Liver (tissue), 9 donors: ENCODE results near the gene KIRREL3. TPM values are rescaled to one million over a fixed set of nuclear protein-coding genes. Genes with fewer than 3 reads are reported as not detected.

Experiments used
- DNase-seq: peaks from one replicate; pipeline ENCODE4 v3.0.0-alpha.2; 2017; ENCODE audit warnings: low spot score
- H3K27ac ChIP-seq, 2 donors: one replicate each; pipeline ENCODE4 v1.7.0; 2013; ENCODE audit warnings: inconsistent platforms in 2 of 2, low read length in 2 of 2, control low read depth in 1 of 2, low read depth in 1 of 2, mild to moderate bottlenecking in 1 of 2
- H3K27me3 ChIP-seq, 4 donors: one replicate each; pipeline versions ENCODE4 v1.6.1 to v1.7.0; 2013; ENCODE audit warnings: low read length in 3 of 4, inconsistent platforms in 1 of 4, mild to moderate bottlenecking in 1 of 4, moderate library complexity in 1 of 4; ENCODE audit not compliant: control insufficient read depth in 4 of 4, insufficient read depth in 4 of 4
- H3K36me3 ChIP-seq, 4 donors: one replicate each; pipeline versions ENCODE4 v1.6.1 to v1.7.0; 2013; ENCODE audit warnings: low read length in 3 of 4, mild to moderate bottlenecking in 3 of 4, low read depth in 1 of 4, moderate library complexity in 1 of 4; ENCODE audit not compliant: control insufficient read depth in 4 of 4, insufficient read depth in 3 of 4
- H3K4me1 ChIP-seq, 4 donors: one replicate each; pipeline versions ENCODE4 v1.6.1 to v1.7.0; 2013; ENCODE audit warnings: low read length in 3 of 4, mild to moderate bottlenecking in 3 of 4, moderate library complexity in 1 of 4; ENCODE audit not compliant: control insufficient read depth in 4 of 4, insufficient read depth in 4 of 4
- H3K4me3 ChIP-seq, 3 donors: one replicate each; pipeline versions ENCODE4 v1.6.1 to v1.7.0; 2013; ENCODE audit warnings: low read length in 3 of 3, control low read depth in 1 of 3, low read depth in 1 of 3, mild to moderate bottlenecking in 1 of 3
- H3K9ac ChIP-seq, 2 donors: one replicate each; pipeline ENCODE4 v1.7.0; 2013; ENCODE audit warnings: low read length in 2 of 2, mild to moderate bottlenecking in 2 of 2, moderate library complexity in 2 of 2, control low read depth in 1 of 2, low read depth in 1 of 2
- H3K9me3 ChIP-seq, 4 donors: one replicate each; pipeline versions ENCODE4 v1.6.1 to v1.7.0; 2013; ENCODE audit warnings: low read length in 3 of 4; ENCODE audit not compliant: control insufficient read depth in 4 of 4
- ATF3 ChIP-seq: IDR thresholded peaks from 2 replicates; pipeline ENCODE4 v1.6.1; 2016; ENCODE audit warnings: antibody characterized with exemption
- FOXA1 ChIP-seq: IDR thresholded peaks from 2 replicates; pipeline ENCODE4 v1.6.1; 2016; ENCODE audit warnings: antibody characterized with exemption
- GABPA ChIP-seq, 2 donors: IDR thresholded peaks in 1 of 2; conservative IDR thresholded peaks in 1 of 2; 2 replicates each; pipeline ENCODE4 v1.6.1; 2016; ENCODE audit warnings: antibody characterized with exemption in 2 of 2, mild to moderate bottlenecking in 1 of 2, moderate library complexity in 1 of 2
- HNF4A ChIP-seq, 2 donors: conservative IDR thresholded peaks; 2 replicates each; pipeline ENCODE4 v1.6.1; 2016; ENCODE audit warnings: antibody characterized with exemption in 2 of 2, mild to moderate bottlenecking in 2 of 2
- RAD21 ChIP-seq, 2 donors: IDR thresholded peaks; 2 replicates each; pipeline ENCODE4 v1.6.1; 2016; ENCODE audit warnings: antibody characterized with exemption in 2 of 2, mild to moderate bottlenecking in 2 of 2
- REST ChIP-seq: IDR thresholded peaks from 2 replicates; pipeline ENCODE4 v1.6.1; 2016; ENCODE audit warnings: antibody characterized with exemption, mild to moderate bottlenecking
- RXRA ChIP-seq, 2 donors: IDR thresholded peaks; 2 replicates each; pipeline ENCODE4 v1.6.1; 2017 to 2018; ENCODE audit warnings: antibody characterized with exemption in 2 of 2, mild to moderate bottlenecking in 1 of 2
- SP1 ChIP-seq: IDR thresholded peaks from 2 replicates; pipeline ENCODE4 v1.6.1; 2018; ENCODE audit warnings: antibody characterized with exemption, mild to moderate bottlenecking
- YY1 ChIP-seq: IDR thresholded peaks from 2 replicates; pipeline ENCODE4 v1.6.1; 2016; ENCODE audit warnings: antibody characterized with exemption, mild to moderate bottlenecking
- WGBS: extraction: QIAGEN DNeasy Blood & Tissue Kit; methylation state at CpG from one replicate; pipeline ENCODE4 v1.1.7; 2013; 5-methylcytosine and 5-hydroxymethylcytosine counted together
- polyA plus RNA-seq, 2 donors: library from polyadenylated mRNA; stranded (reverse) in 1 of 2; unstranded in 1 of 2; fragments of 200-250 nt in 1 of 2; fragments of >200 nt in 1 of 2; fragmentation: Nextera tagmentation in 1 of 2; extraction: Ambion mirVana in 1 of 2; gene quantifications; one replicate each; pipeline versions ENCODE4 v1.2.1 to v1.2.3, GENCODE V29; 2013 to 2015
- total RNA-seq, 2 donors: library from RNA; depleted of rRNA; stranded (reverse); fragments of >200 nt; gene quantifications; one replicate each; pipeline ENCODE4 v1.2.3, GENCODE V29; 2014
- TF ChIP-seq, protein P1 (sequence below): IDR thresholded peaks from 2 replicates; pipeline ENCODE4 v1.6.1; 2016; ENCODE audit warnings: antibody characterized with exemption
- TF ChIP-seq, protein P2 (sequence below): fragments of 150-350 bp; IDR thresholded peaks from 2 replicates; pipeline ENCODE4 v1.5.1; 2017; ENCODE audit warnings: improper control_type of control experiment, low read depth, low read length; ENCODE audit not compliant: missing input control
- TF ChIP-seq, protein P3 (sequence below): IDR thresholded peaks from 2 replicates; pipeline ENCODE4 v1.6.1; 2016; ENCODE audit warnings: antibody characterized with exemption
- donor health status: healthy.
- donor health status: healthy.
- donor health status: healthy.
- donor health status: healthy.
- donor health status: healthy.

KIRREL3 gene
- total and polyA plus RNA-seq, 4 donors: 0.03 to 0.29 (median 0.08) TPM; not detected in 1

DNA sequence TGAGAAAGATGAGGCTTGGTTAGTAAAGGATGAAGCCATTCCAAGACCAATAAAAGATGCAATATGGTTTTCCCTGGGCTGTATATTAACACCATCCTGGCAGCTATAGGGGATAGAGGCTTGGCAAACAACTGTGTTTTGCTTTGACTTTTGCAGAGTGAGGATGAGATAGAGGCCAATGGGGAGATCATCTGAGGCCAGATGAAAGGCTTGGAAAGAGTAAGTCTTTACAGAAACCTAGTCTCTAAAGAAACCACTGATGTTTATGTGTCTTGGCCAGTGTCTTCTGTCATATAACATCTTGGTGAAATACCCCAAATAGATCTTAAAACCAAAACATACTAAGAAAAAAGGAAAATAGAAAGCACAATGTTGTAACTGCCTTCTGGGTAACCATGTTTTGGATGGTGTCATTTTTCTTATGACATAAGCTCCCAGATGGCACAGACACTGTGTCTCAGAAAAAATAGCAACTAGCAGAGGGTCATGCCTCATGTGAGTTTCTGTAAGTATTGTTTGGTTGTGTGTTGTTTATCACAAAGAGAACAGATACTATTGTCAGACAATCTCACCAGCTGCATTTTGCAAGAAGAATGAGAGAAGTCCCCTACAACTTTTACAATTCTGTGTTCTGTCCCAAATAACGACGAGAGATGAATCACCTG lies 339.7 kb downstream of the KIRREL3 start:
- 95% methylated on average over 2 of the region's 2 CpGs for WGBS
- H3K4me3 ChIP-seq: no peak overlapping the region
- H3K9me3 ChIP-seq: no peaks in the 10 kb centered on the region
- H3K36me3 ChIP-seq: peaks cover 0 to 2% (median 0%) of the 10 kb centered on the region in 4 donors
- no peaks in the 10 kb centered on the region for H3K27me3 ChIP-seq
- peaks cover 4 to 41% (median 34%) of the 10 kb centered on the region in 4 donors for H3K4me1 ChIP-seq
- no peak for DNase-seq
- no peak overlapping the region for H3K9ac ChIP-seq
- TF ChIP-seq, protein P1, sequence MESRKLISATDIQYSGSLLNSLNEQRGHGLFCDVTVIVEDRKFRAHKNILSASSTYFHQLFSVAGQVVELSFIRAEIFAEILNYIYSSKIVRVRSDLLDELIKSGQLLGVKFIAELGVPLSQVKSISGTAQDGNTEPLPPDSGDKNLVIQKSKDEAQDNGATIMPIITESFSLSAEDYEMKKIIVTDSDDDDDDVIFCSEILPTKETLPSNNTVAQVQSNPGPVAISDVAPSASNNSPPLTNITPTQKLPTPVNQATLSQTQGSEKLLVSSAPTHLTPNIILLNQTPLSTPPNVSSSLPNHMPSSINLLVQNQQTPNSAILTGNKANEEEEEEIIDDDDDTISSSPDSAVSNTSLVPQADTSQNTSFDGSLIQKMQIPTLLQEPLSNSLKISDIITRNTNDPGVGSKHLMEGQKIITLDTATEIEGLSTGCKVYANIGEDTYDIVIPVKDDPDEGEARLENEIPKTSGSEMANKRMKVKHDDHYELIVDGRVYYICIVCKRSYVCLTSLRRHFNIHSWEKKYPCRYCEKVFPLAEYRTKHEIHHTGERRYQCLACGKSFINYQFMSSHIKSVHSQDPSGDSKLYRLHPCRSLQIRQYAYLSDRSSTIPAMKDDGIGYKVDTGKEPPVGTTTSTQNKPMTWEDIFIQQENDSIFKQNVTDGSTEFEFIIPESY: no peak
- TF ChIP-seq ATF3 (no peak), YY1 (no peak), RAD21 (IDR thresholded peaks at IDR 0.05) (no peak), FOXA1 (no peak), SP1 (no peak), REST (no peak), GABPA (IDR thresholded peaks at IDR 0.05 in 1 of 2, conservative IDR thresholded peaks at IDR 0.05 in 1 of 2) (no peak), RXRA (IDR thresholded peaks at IDR 0.05) (no peak)
- TF ChIP-seq, protein P2, sequence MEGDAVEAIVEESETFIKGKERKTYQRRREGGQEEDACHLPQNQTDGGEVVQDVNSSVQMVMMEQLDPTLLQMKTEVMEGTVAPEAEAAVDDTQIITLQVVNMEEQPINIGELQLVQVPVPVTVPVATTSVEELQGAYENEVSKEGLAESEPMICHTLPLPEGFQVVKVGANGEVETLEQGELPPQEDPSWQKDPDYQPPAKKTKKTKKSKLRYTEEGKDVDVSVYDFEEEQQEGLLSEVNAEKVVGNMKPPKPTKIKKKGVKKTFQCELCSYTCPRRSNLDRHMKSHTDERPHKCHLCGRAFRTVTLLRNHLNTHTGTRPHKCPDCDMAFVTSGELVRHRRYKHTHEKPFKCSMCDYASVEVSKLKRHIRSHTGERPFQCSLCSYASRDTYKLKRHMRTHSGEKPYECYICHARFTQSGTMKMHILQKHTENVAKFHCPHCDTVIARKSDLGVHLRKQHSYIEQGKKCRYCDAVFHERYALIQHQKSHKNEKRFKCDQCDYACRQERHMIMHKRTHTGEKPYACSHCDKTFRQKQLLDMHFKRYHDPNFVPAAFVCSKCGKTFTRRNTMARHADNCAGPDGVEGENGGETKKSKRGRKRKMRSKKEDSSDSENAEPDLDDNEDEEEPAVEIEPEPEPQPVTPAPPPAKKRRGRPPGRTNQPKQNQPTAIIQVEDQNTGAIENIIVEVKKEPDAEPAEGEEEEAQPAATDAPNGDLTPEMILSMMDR: no peak
- H3K27ac ChIP-seq: no peak overlapping the region

- Histone ChIP-seq H3K9ac (no peak overlapping the region), H3K9me3 (no peaks in the 10 kb centered on the region), H3K4me1 (peaks cover 4 to 45% (median 37%) of the 10 kb centered on the region in 4 donors), H3K4me3 (no peak overlapping the region), H3K27ac (no peak overlapping the region), H3K27me3 (no peaks in the 10 kb centered on the region), H3K36me3 (peaks cover 0 to 2% (median 0%) of the 10 kb centered on the region in 4 donors)
- TF ChIP-seq, protein P1: no peak
- TF ChIP-seq, protein P2: no peak
- TF ChIP-seq SP1 (no peak), HNF4A (conservative IDR thresholded peaks at IDR 0.05) (no peak)
- TF ChIP-seq, protein P3, sequence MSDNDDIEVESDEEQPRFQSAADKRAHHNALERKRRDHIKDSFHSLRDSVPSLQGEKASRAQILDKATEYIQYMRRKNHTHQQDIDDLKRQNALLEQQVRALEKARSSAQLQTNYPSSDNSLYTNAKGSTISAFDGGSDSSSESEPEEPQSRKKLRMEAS: no peak
- WGBS: 76% methylated on average over 5 of the region's 5 CpGs
- no peak for DNase-seq
Measured at GRCh38 chr11:126660321-126660720, 340.2 kb downstream of the KIRREL3 start.
